Ishikawa (cell line): ENCODE measurements around the gene ARMH4.
A peak's percentile ranks its signal among the peaks of the same experiment; 100 is the strongest.

Source experiments
- CEBPB ChIP-seq: IDR thresholded peaks from 2 replicates; pipeline ENCODE4 v1.6.1; 2012
- CREB1 ChIP-seq: IDR thresholded peaks from 2 replicates; pipeline ENCODE4 v1.6.1; 2012; ENCODE audit warnings: low read depth
- EGR1 ChIP-seq: IDR thresholded peaks from 2 replicates; pipeline ENCODE4 v1.6.1; 2012
- EP300 ChIP-seq: IDR thresholded peaks from 2 replicates; pipeline ENCODE4 v1.6.1; 2012; ENCODE audit warnings: borderline replicate concordance
- FOXM1 ChIP-seq: IDR thresholded peaks from 2 replicates; pipeline ENCODE4 v1.6.1; 2012; ENCODE audit warnings: low read depth, borderline replicate concordance
- NFIC ChIP-seq: IDR thresholded peaks from 2 replicates; pipeline ENCODE4 v1.6.1; 2012
- RAD21 ChIP-seq: IDR thresholded peaks from 2 replicates; pipeline ENCODE4 v1.6.1; 2012; ENCODE audit warnings: low read depth
- REST ChIP-seq: IDR thresholded peaks from 2 replicates; pipeline ENCODE4 v1.6.1; 2012; ENCODE audit warnings: low read depth, mild to moderate bottlenecking
- TAF1 ChIP-seq: IDR thresholded peaks from 2 replicates; pipeline ENCODE4 v1.6.1; 2012; ENCODE audit warnings: low read depth, mild to moderate bottlenecking
- TCF12 ChIP-seq: IDR thresholded peaks from 2 replicates; pipeline ENCODE4 v1.6.1; 2012; ENCODE audit warnings: low read depth
- TEAD4 ChIP-seq: IDR thresholded peaks from 2 replicates; pipeline ENCODE4 v1.6.1; 2012
- USF1 ChIP-seq: IDR thresholded peaks from 2 replicates; pipeline ENCODE4 v1.6.1; 2012
- YY1 ChIP-seq: IDR thresholded peaks from 2 replicates; pipeline ENCODE4 v1.6.1; 2012; ENCODE audit warnings: low read depth
- ZBTB7A ChIP-seq: IDR thresholded peaks from 2 replicates; pipeline ENCODE4 v1.6.1; 2012; ENCODE audit warnings: low read depth
- TF ChIP-seq, protein P1 (sequence below): IDR thresholded peaks from 2 replicates; pipeline ENCODE4 v1.6.1; 2012

ARMH4 gene

GRCh38 chr14:58107947-58108552, 44.0 kb downstream of the ARMH4 start:
- TF ChIP-seq ZBTB7A (no peak), TEAD4 (no peak), REST (no peak), RAD21 (peak; percentile 86)

DNA sequence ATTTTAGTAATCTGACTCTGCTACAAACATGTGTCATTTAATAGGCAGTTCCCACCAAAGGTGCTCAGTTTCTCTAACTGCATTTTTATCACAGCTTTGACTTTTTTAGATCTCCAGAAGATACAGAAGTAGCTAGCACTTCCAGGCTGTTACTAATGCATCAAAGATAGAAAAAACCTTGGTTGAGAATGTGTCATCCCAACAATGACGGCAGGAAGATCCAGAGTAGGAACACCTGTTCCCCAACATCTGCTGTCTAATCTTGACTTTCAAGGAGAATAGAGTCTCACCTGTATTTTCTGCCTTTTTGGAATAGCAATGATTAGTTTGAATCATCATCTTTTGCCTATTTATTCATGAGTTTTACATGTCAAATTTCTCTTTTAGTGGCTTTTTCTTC, 45.0 kb downstream of the ARMH4 start:
- no peak for TF ChIP-seq RAD21
- TF ChIP-seq, protein P1, sequence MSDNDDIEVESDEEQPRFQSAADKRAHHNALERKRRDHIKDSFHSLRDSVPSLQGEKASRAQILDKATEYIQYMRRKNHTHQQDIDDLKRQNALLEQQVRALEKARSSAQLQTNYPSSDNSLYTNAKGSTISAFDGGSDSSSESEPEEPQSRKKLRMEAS = no peak
- no peak for TF ChIP-seq FOXM1
- no peak for TF ChIP-seq ZBTB7A
- no peak for TF ChIP-seq EGR1
- no peak for TF ChIP-seq CREB1
- TF ChIP-seq CEBPB = no peak
- TF ChIP-seq USF1 = no peak
- no peak for TF ChIP-seq TCF12
- TF ChIP-seq TAF1 = no peak
- no peak for TF ChIP-seq REST
- TF ChIP-seq TEAD4 = no peak
- TF ChIP-seq YY1 = no peak
- no peak for TF ChIP-seq EP300
- no peak for TF ChIP-seq NFIC

DNA sequence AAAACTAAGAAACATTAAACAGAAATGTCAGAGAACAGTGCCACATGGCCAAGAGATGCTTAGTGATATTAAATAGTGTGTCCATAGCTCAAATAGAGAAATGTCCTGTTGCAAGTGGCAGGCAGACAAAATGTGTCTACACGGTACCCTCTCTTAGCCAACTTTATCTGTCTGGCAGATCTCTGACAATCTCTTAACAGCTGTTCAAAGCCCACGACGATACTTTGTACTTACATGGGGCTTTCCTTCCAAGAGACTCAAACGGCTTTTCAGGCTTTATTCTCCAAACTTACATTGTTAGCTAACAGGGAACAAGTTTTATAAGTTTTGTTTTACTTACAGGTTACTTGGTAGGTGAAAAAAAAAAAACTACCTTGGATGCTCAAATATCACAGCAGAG, 45.6 kb downstream of the ARMH4 start:
- TF ChIP-seq REST = no peak
- no peak for TF ChIP-seq CEBPB
- TF ChIP-seq RAD21 = no peak
- TF ChIP-seq USF1 = no peak
- no peak for TF ChIP-seq TCF12
- TF ChIP-seq TEAD4 = no peak
- TF ChIP-seq, protein P1 = no peak
- TF ChIP-seq YY1 = no peak
- no peak for TF ChIP-seq TAF1
- no peak for TF ChIP-seq EP300
- TF ChIP-seq EGR1 = no peak
- no peak for TF ChIP-seq FOXM1
- no peak for TF ChIP-seq CREB1

DNA sequence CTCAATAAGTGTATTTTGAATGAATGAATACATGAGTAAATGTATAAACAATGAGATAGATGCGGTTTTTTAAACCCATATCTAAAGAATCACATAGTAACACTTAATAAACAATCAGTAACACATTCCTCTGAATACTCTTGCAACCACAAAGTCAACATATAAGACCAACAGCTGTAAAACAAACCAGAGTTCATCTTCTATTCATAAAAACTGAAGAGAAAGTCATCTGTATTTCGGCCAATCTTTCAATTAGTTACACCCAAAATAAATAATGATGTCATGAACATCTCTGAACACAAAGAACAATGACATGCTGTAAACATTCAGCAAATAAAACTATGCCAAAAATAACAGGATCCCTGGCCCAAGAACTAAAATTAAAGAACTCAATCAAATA, 47.2 kb downstream of the ARMH4 start:
- TF ChIP-seq CREB1 (no peak), EP300 (no peak), RAD21 (no peak), ZBTB7A (no peak), TAF1 (no peak), NFIC (no peak), USF1 (no peak), TCF12 (no peak), YY1 (no peak), CEBPB (no peak), TEAD4 (no peak), EGR1 (no peak), REST (no peak), FOXM1 (no peak)
- TF ChIP-seq, protein P1 = no peak
